DND-41 (cell line): ENCODE results near the gene CREB1.

Source experiments
- EZH2 ChIP-seq: IDR thresholded peaks from 3 replicates; pipeline ENCODE4 v1.6.1; 2012; ENCODE audit warnings: borderline replicate concordance, low read depth, mild to moderate bottlenecking, moderate library complexity, low read length, inconsistent platforms; ENCODE audit not compliant: severe bottlenecking
- TF ChIP-seq, protein P1 (sequence below): IDR thresholded peaks from 2 replicates; pipeline ENCODE4 v1.5.1; 2012; ENCODE audit warnings: borderline replicate concordance, low read length, moderate library complexity, mild to moderate bottlenecking; ENCODE audit not compliant: poor library complexity, severe bottlenecking; ENCODE audit errors: extremely low read depth

GRCh38 chr2:207504513-207505170 is 25.1 kb upstream of the CREB1 start:
- TF ChIP-seq, protein P1, sequence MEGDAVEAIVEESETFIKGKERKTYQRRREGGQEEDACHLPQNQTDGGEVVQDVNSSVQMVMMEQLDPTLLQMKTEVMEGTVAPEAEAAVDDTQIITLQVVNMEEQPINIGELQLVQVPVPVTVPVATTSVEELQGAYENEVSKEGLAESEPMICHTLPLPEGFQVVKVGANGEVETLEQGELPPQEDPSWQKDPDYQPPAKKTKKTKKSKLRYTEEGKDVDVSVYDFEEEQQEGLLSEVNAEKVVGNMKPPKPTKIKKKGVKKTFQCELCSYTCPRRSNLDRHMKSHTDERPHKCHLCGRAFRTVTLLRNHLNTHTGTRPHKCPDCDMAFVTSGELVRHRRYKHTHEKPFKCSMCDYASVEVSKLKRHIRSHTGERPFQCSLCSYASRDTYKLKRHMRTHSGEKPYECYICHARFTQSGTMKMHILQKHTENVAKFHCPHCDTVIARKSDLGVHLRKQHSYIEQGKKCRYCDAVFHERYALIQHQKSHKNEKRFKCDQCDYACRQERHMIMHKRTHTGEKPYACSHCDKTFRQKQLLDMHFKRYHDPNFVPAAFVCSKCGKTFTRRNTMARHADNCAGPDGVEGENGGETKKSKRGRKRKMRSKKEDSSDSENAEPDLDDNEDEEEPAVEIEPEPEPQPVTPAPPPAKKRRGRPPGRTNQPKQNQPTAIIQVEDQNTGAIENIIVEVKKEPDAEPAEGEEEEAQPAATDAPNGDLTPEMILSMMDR, result no peak
- no peak for TF ChIP-seq EZH2
